BLaER1 treated with 17β-estradiol and CSF1 and Interleukin-3, amounts not matched to agents 10 nM and 100 nM (cell line): ENCODE data around the gene FUBP3.

Experiments used
- H3K27ac ChIP-seq, 11 experiments: shearing (Covaris generic); formaldehyde crosslinking; 2 replicates each; pipeline ENCODE4 v1.8.1; 2022
- H3K27me3 ChIP-seq, 11 experiments: shearing (Covaris generic); formaldehyde crosslinking; 2 replicates each; pipeline ENCODE4 v1.8.1; 2022
- H3K36me3 ChIP-seq, 11 experiments: shearing (Covaris generic); formaldehyde crosslinking; 2 replicates each; pipeline ENCODE4 v1.8.1; 2022
- H3K4me1 ChIP-seq, 10 experiments: shearing (Covaris generic); formaldehyde crosslinking; 2 replicates each; pipeline ENCODE4 v1.8.1; 2022
- H3K4me2 ChIP-seq, 11 experiments: shearing (Covaris generic); formaldehyde crosslinking; 2 replicates each; pipeline ENCODE4 v1.8.1; 2022
- H3K4me3 ChIP-seq, 10 experiments: shearing (Covaris generic); formaldehyde crosslinking; 2 replicates each; pipeline ENCODE4 v1.8.1; 2022
- H3K9ac ChIP-seq, 11 experiments: shearing (Covaris generic); formaldehyde crosslinking; 2 replicates each; pipeline ENCODE4 v1.8.1; 2022
- H3K9me3 ChIP-seq, 11 experiments: shearing (Covaris generic); formaldehyde crosslinking; replicated peaks in 1 of 11; 2 replicates each; pipeline ENCODE4 v1.8.1; 2022
- H4K20me1 ChIP-seq, 11 experiments: shearing (Covaris generic); formaldehyde crosslinking; 2 replicates each; pipeline ENCODE4 v1.8.1; 2022
- Cebpa-rat ChIP-seq, 11 experiments: shearing (Covaris generic); IDR thresholded peaks; 2 replicates each; pipeline ENCODE4 v1.8.1; 2022

Gene FUBP3

GRCh38 chr9:130589754-130590153, 10.4 kb downstream of the FUBP3 start:
- H3K36me3 ChIP-seq, result peaks cover 41 to 94% (median 68%) of the 10 kb centered on the region in 11 experiments
- H3K9ac ChIP-seq, result no peak overlapping the region
- no peaks in the 10 kb centered on the region for H3K27me3 ChIP-seq
- no peak for TF ChIP-seq Cebpa-rat (IDR thresholded peaks at IDR 0.05)
- H3K9me3 ChIP-seq, result no peaks in the 10 kb centered on the region
- peaks cover 96 to 100% (median 100%) of the 10 kb centered on the region in 11 experiments for H4K20me1 ChIP-seq
- H3K4me2 ChIP-seq, result no peak overlapping the region
- H3K4me1 ChIP-seq, result peaks cover 0 to 6% (median 0%) of the 10 kb centered on the region in 10 experiments; a peak in 2 of 20 replicates
- H3K27ac ChIP-seq, result no peak overlapping the region
- no peak overlapping the region for H3K4me3 ChIP-seq

GRCh38 chr9:130590305-130590704, 10.9 kb downstream of the FUBP3 start:
- peaks cover 43 to 94% (median 70%) of the 10 kb centered on the region in 11 experiments for H3K36me3 ChIP-seq
- H3K27me3 ChIP-seq, result no peaks in the 10 kb centered on the region
- peaks cover 93 to 100% (median 100%) of the 10 kb centered on the region in 11 experiments for H4K20me1 ChIP-seq
- no peak overlapping the region for H3K4me2 ChIP-seq
- TF ChIP-seq Cebpa-rat (IDR thresholded peaks at IDR 0.05), result no peak
- H3K27ac ChIP-seq, result no peak overlapping the region
- no peaks in the 10 kb centered on the region for H3K9me3 ChIP-seq
- 0 out of 22 replicates have a peak overlapping the region, but pooled peaks of 1 of the 11 experiments have one; percentile 9 for H3K9ac ChIP-seq
- H3K4me1 ChIP-seq, result peaks cover 0 to 6% (median 0%) of the 10 kb centered on the region in 10 experiments; a peak in 2 of 20 replicates
- H3K4me3 ChIP-seq, result no peak overlapping the region

GRCh38 chr9:130593020-130593419, 13.6 kb downstream of the FUBP3 start:
- peaks cover 0 to 6% (median 0%) of the 10 kb centered on the region in 10 experiments; a peak in 2 of 20 replicates for H3K4me1 ChIP-seq
- no peak overlapping the region for H3K27ac ChIP-seq
- H3K36me3 ChIP-seq, result peaks cover 58 to 94% (median 72%) of the 10 kb centered on the region in 11 experiments
- H4K20me1 ChIP-seq, result peaks cover 78 to 96% (median 86%) of the 10 kb centered on the region in 11 experiments
- no peaks in the 10 kb centered on the region for H3K9me3 ChIP-seq
- H3K4me3 ChIP-seq, result no peak overlapping the region
- no peak for TF ChIP-seq Cebpa-rat (IDR thresholded peaks at IDR 0.05)
- H3K4me2 ChIP-seq, result no peak overlapping the region
- no peaks in the 10 kb centered on the region for H3K27me3 ChIP-seq
- no peak overlapping the region; a peak in 1 of 22 replicates for H3K9ac ChIP-seq

- no peak for TF ChIP-seq Cebpa-rat (IDR thresholded peaks at IDR 0.05)
- no peak overlapping the region for H3K27ac ChIP-seq
- H3K27me3 ChIP-seq, result no peaks in the 10 kb centered on the region
- H3K36me3 ChIP-seq, result peaks cover 76 to 98% (median 88%) of the 10 kb centered on the region in 11 experiments
- no peaks in the 10 kb centered on the region for H3K4me1 ChIP-seq
- H3K4me2 ChIP-seq, result no peak overlapping the region
- no peaks in the 10 kb centered on the region for H3K9me3 ChIP-seq
- H4K20me1 ChIP-seq, result peaks cover 52 to 86% (median 65%) of the 10 kb centered on the region in 11 experiments; a peak in 21 of 22 replicates
- no peak overlapping the region for H3K9ac ChIP-seq
- no peak overlapping the region for H3K4me3 ChIP-seq
These were observed 17.9 kb downstream of the FUBP3 start for GRCh38 chr9:130597228-130597627.

GRCh38 chr9:130598188-130598587, 18.8 kb downstream of the FUBP3 start:
- no peaks in the 10 kb centered on the region for H3K27me3 ChIP-seq
- H4K20me1 ChIP-seq, result peaks cover 42 to 86% (median 61%) of the 10 kb centered on the region in 11 experiments; a peak in 20 of 22 replicates
- peaks cover 76 to 98% (median 88%) of the 10 kb centered on the region in 11 experiments for H3K36me3 ChIP-seq
- H3K9ac ChIP-seq, result no peak overlapping the region
- H3K27ac ChIP-seq, result no peak overlapping the region
- peak in 1 of 11 experiments; percentile 40; a peak in 1 of 22 replicates for TF ChIP-seq Cebpa-rat (IDR thresholded peaks at IDR 0.05)
- no peak overlapping the region for H3K4me2 ChIP-seq
- no peaks in the 10 kb centered on the region for H3K4me1 ChIP-seq
- no peaks in the 10 kb centered on the region for H3K9me3 ChIP-seq
- H3K4me3 ChIP-seq, result no peak overlapping the region

GRCh38 chr9:130599625-130600024, 20.2 kb downstream of the FUBP3 start:
- Histone ChIP-seq H3K9me3 (no peaks in the 10 kb centered on the region), H3K9ac (no peak overlapping the region), H4K20me1 (peaks cover 35 to 86% (median 48%) of the 10 kb centered on the region in 11 experiments; a peak in 20 of 22 replicates), H3K4me2 (no peak overlapping the region), H3K36me3 (peaks cover 81 to 98% (median 88%) of the 10 kb centered on the region in 11 experiments), H3K4me1 (peaks cover 0 to 11% (median 2%) of the 10 kb centered on the region in 10 experiments; a peak in 3 of 20 replicates), H3K27ac (no peak overlapping the region), H3K4me3 (no peak overlapping the region), H3K27me3 (no peaks in the 10 kb centered on the region)
- no peak for TF ChIP-seq Cebpa-rat (IDR thresholded peaks at IDR 0.05)

- Histone ChIP-seq H3K27ac (no peak overlapping the region), H3K36me3 (peaks cover 71 to 98% (median 87%) of the 10 kb centered on the region in 11 experiments)
These were observed 21.7 kb downstream of the FUBP3 start for GRCh38 chr9:130601100-130601499.

GRCh38 chr9:130604295-130604694, 24.9 kb downstream of the FUBP3 start:
- H3K4me2 ChIP-seq, result peak overlapping the region in 1 of 11 experiments; percentile 2; a peak in 1 of 22 replicates
- TF ChIP-seq Cebpa-rat (IDR thresholded peaks at IDR 0.05), result no peak
- H3K27me3 ChIP-seq, result no peaks in the 10 kb centered on the region
- H3K27ac ChIP-seq, result no peak overlapping the region
- peaks cover 0 to 28% (median 15%) of the 10 kb centered on the region in 10 experiments; a peak in 14 of 20 replicates for H3K4me1 ChIP-seq
- H3K9ac ChIP-seq, result no peak overlapping the region
- no peak overlapping the region for H3K4me3 ChIP-seq
- H4K20me1 ChIP-seq, result peaks cover 27 to 93% (median 68%) of the 10 kb centered on the region in 11 experiments; a peak in 21 of 22 replicates
- no peaks in the 10 kb centered on the region for H3K9me3 ChIP-seq
- H3K36me3 ChIP-seq, result peaks cover 62 to 96% (median 83%) of the 10 kb centered on the region in 11 experiments

More at GRCh38 chr9:130601100-130601499, 21.7 kb downstream of the FUBP3 start:
- Histone ChIP-seq H3K4me1 (peaks cover 0 to 26% (median 14%) of the 10 kb centered on the region in 10 experiments; a peak in 14 of 20 replicates), H3K27me3 (no peaks in the 10 kb centered on the region), H3K9ac (no peak overlapping the region), H3K4me2 (no peak overlapping the region), H3K4me3 (no peak overlapping the region), H3K9me3 (no peaks in the 10 kb centered on the region), H4K20me1 (peaks cover 26 to 86% (median 47%) of the 10 kb centered on the region in 11 experiments; a peak in 21 of 22 replicates)
- TF ChIP-seq Cebpa-rat (IDR thresholded peaks at IDR 0.05), result no peak

- Histone ChIP-seq H3K36me3 (peaks cover 66 to 97% (median 88%) of the 10 kb centered on the region in 11 experiments), H3K9ac (no peak overlapping the region), H3K27ac (no peak overlapping the region), H3K9me3 (no peaks in the 10 kb centered on the region), H3K27me3 (no peaks in the 10 kb centered on the region), H4K20me1 (peaks cover 38 to 98% (median 81%) of the 10 kb centered on the region in 11 experiments; a peak in 21 of 22 replicates), H3K4me2 (no peak overlapping the region), H3K4me1 (peaks cover 0 to 28% (median 15%) of the 10 kb centered on the region in 10 experiments; a peak in 14 of 20 replicates), H3K4me3 (no peak overlapping the region)
- TF ChIP-seq Cebpa-rat (IDR thresholded peaks at IDR 0.05), result no peak
These were observed 27.7 kb downstream of the FUBP3 start for GRCh38 chr9:130606887-130607600.
